Central memory CD8-positive, alpha-beta T cell (primary cell): ENCODE data around the gene C14orf132.

ENCODE experiments used
- ATAC-seq: fragments of 150-1000 bp; cut with Tn5 transposase; replicated peaks from 2 replicates; pipeline ENCODE4 v1.10.0; 2022; ENCODE audit warnings: mild to moderate bottlenecking, moderate FRiP score, moderate number of reproducible peaks; ENCODE audit not compliant: poor library complexity, severe bottlenecking; ENCODE audit errors: extremely low read depth
- DNase-seq, 2 donors: peaks; one replicate each; pipeline ENCODE4 v3.0.0; 2021; ENCODE audit warnings: low spot score in 2 of 2
- H3K27ac Mint-ChIP-seq: one replicate; pipeline ENCODE4 v1.8.0; 2022; ENCODE audit warnings: low read depth, mild to moderate bottlenecking, moderate library complexity, mixed read lengths
- H3K27me3 Mint-ChIP-seq: one replicate; pipeline ENCODE4 v1.8.0; 2022; ENCODE audit warnings: mixed read lengths
- H3K36me3 Mint-ChIP-seq: one replicate; pipeline ENCODE4 v1.8.0; 2022; ENCODE audit warnings: mild to moderate bottlenecking, moderate library complexity, mixed read lengths; ENCODE audit not compliant: insufficient read depth
- H3K4me1 Mint-ChIP-seq: one replicate; pipeline ENCODE4 v1.8.0; 2022; ENCODE audit warnings: mixed read lengths
- H3K4me3 Mint-ChIP-seq: one replicate; pipeline ENCODE4 v1.8.0; 2022; ENCODE audit warnings: mild to moderate bottlenecking, moderate library complexity, mixed read lengths
- H3K9me3 Mint-ChIP-seq: one replicate; pipeline ENCODE4 v1.8.0; 2022; ENCODE audit warnings: mixed read lengths

C14orf132 gene

GRCh38 chr14:96056509-96057422 lies 17.6 kb downstream of the C14orf132 start:
- Mint-ChIP-seq H3K4me3 (no peak overlapping the region), H3K36me3 (no peaks in the 10 kb centered on the region), H3K27me3 (peaks cover 65% of the 10 kb centered on the region), H3K9me3 (no peaks in the 10 kb centered on the region), H3K27ac (no peak overlapping the region), H3K4me1 (no peaks in the 10 kb centered on the region)
- ATAC-seq (no peak), DNase-seq (no peak)

- Mint-ChIP-seq H3K27me3 (peaks cover 69% of the 10 kb centered on the region), H3K27ac (no peak overlapping the region), H3K36me3 (no peaks in the 10 kb centered on the region), H3K4me3 (no peak overlapping the region), H3K9me3 (no peaks in the 10 kb centered on the region), H3K4me1 (no peaks in the 10 kb centered on the region)
- ATAC-seq, result no peak
- no peak for DNase-seq
Measured at GRCh38 chr14:96057738-96058137, 18.6 kb downstream of the C14orf132 start.

GRCh38 chr14:96058576-96059200 lies 19.5 kb downstream of the C14orf132 start:
- Mint-ChIP-seq H3K4me3 (no peak overlapping the region), H3K36me3 (no peaks in the 10 kb centered on the region), H3K27ac (no peak overlapping the region), H3K27me3 (peaks cover 68% of the 10 kb centered on the region), H3K4me1 (no peaks in the 10 kb centered on the region), H3K9me3 (no peaks in the 10 kb centered on the region)
- DNase-seq (no peak), ATAC-seq (no peak)

- H3K36me3 Mint-ChIP-seq, result no peaks in the 10 kb centered on the region
- no peak overlapping the region for H3K27ac Mint-ChIP-seq
- DNase-seq (no peak), ATAC-seq (no peak)
- no peaks in the 10 kb centered on the region for H3K9me3 Mint-ChIP-seq
- no peaks in the 10 kb centered on the region for H3K4me1 Mint-ChIP-seq
- H3K4me3 Mint-ChIP-seq, result no peak overlapping the region
- H3K27me3 Mint-ChIP-seq, result peaks cover 59% of the 10 kb centered on the region
Measured at GRCh38 chr14:96059519-96060135, 20.5 kb downstream of the C14orf132 start.

GRCh38 chr14:96060186-96060933 lies 21.2 kb downstream of the C14orf132 start:
- DNase-seq (no peak), ATAC-seq (no peak)
- no peak overlapping the region for H3K27ac Mint-ChIP-seq
- no peaks in the 10 kb centered on the region for H3K9me3 Mint-ChIP-seq
- H3K27me3 Mint-ChIP-seq, result peaks cover 58% of the 10 kb centered on the region
- H3K36me3 Mint-ChIP-seq, result no peaks in the 10 kb centered on the region
- H3K4me1 Mint-ChIP-seq, result no peaks in the 10 kb centered on the region
- H3K4me3 Mint-ChIP-seq, result no peak overlapping the region

- Mint-ChIP-seq H3K9me3 (no peaks in the 10 kb centered on the region), H3K4me1 (no peaks in the 10 kb centered on the region), H3K27me3 (peaks cover 57% of the 10 kb centered on the region), H3K27ac (no peak overlapping the region), H3K36me3 (no peaks in the 10 kb centered on the region), H3K4me3 (no peak overlapping the region)
- DNase-seq (no peak), ATAC-seq (no peak)
Measured at GRCh38 chr14:96062010-96062409, 22.8 kb downstream of the C14orf132 start.

- no peak overlapping the region for H3K4me3 Mint-ChIP-seq
- no peaks in the 10 kb centered on the region for H3K4me1 Mint-ChIP-seq
- peaks cover 61% of the 10 kb centered on the region for H3K27me3 Mint-ChIP-seq
Measured at GRCh38 chr14:96062506-96062905, 23.3 kb downstream of the C14orf132 start.

GRCh38 chr14:96064866-96065265 lies 25.7 kb downstream of the C14orf132 start:
- peaks cover 56% of the 10 kb centered on the region for H3K27me3 Mint-ChIP-seq
- DNase-seq (no peak), ATAC-seq (no peak)
- H3K4me3 Mint-ChIP-seq, result no peak overlapping the region
- H3K9me3 Mint-ChIP-seq, result no peaks in the 10 kb centered on the region
- no peaks in the 10 kb centered on the region for H3K36me3 Mint-ChIP-seq
- no peak overlapping the region for H3K27ac Mint-ChIP-seq
- H3K4me1 Mint-ChIP-seq, result no peaks in the 10 kb centered on the region

More at GRCh38 chr14:96062506-96062905, 23.3 kb downstream of the C14orf132 start:
- Mint-ChIP-seq H3K27ac (no peak overlapping the region), H3K36me3 (no peaks in the 10 kb centered on the region), H3K9me3 (no peaks in the 10 kb centered on the region)
- no peak for DNase-seq
- no peak for ATAC-seq

- H3K27me3 Mint-ChIP-seq, result peaks cover 56% of the 10 kb centered on the region
- H3K36me3 Mint-ChIP-seq, result no peaks in the 10 kb centered on the region
- no peaks in the 10 kb centered on the region for H3K4me1 Mint-ChIP-seq
- no peaks in the 10 kb centered on the region for H3K9me3 Mint-ChIP-seq
- no peak overlapping the region for H3K27ac Mint-ChIP-seq
- DNase-seq (no peak), ATAC-seq (no peak)
- H3K4me3 Mint-ChIP-seq, result no peak overlapping the region
Measured at GRCh38 chr14:96065661-96066459, 26.7 kb downstream of the C14orf132 start.

GRCh38 chr14:96066976-96067375 lies 27.8 kb downstream of the C14orf132 start:
- H3K4me1 Mint-ChIP-seq, result no peaks in the 10 kb centered on the region
- H3K27me3 Mint-ChIP-seq, result peaks cover 59% of the 10 kb centered on the region
- DNase-seq (no peak), ATAC-seq (no peak)
- no peaks in the 10 kb centered on the region for H3K36me3 Mint-ChIP-seq
- no peak overlapping the region for H3K27ac Mint-ChIP-seq
- no peaks in the 10 kb centered on the region for H3K9me3 Mint-ChIP-seq
- H3K4me3 Mint-ChIP-seq, result no peak overlapping the region

GRCh38 chr14:96067985-96068930 lies 29.1 kb downstream of the C14orf132 start:
- Mint-ChIP-seq H3K27me3 (peaks cover 52% of the 10 kb centered on the region), H3K4me3 (no peak overlapping the region), H3K36me3 (no peaks in the 10 kb centered on the region), H3K9me3 (no peaks in the 10 kb centered on the region), H3K4me1 (no peaks in the 10 kb centered on the region), H3K27ac (no peak overlapping the region)
- ATAC-seq, result no peak
- no peak for DNase-seq
